Kidney epithelial cell (primary cell): ENCODE measurements around the gene MLYCD. TPM values are rescaled to one million over a fixed set of nuclear protein-coding genes. Genes with fewer than 3 reads are reported as not detected.

Source experiments
- DNase-seq: peaks from one replicate; pipeline ENCODE4 v3.0.0-alpha.2; 2010; ENCODE audit warnings: low read depth
- H3K27me3 ChIP-seq: 2 replicates; pipeline ENCODE4 v1.6.0; 2011; ENCODE audit warnings: low read length; ENCODE audit not compliant: control insufficient read depth, insufficient read depth
- H3K36me3 ChIP-seq: 2 replicates; pipeline ENCODE4 v1.5.1; 2011; ENCODE audit warnings: low read length; ENCODE audit not compliant: control insufficient read depth, insufficient read depth
- H3K4me3 ChIP-seq: 2 replicates; pipeline ENCODE4 v1.5.1; 2011; ENCODE audit warnings: low read depth, mild to moderate bottlenecking, control low read depth, low read length
- total RNA-seq: library from RNA; depleted of rRNA; stranded (reverse); fragments of >200 nt; gene quantifications from 2 replicates; pipeline ENCODE4 v1.2.3, GENCODE V29; 2015
- TF ChIP-seq, protein P1 (sequence below): IDR thresholded peaks from 2 replicates; pipeline ENCODE4 v1.5.1; 2011; ENCODE audit warnings: mild to moderate bottlenecking, moderate library complexity, low read length, control low read depth, inconsistent platforms; ENCODE audit not compliant: insufficient read depth, poor library complexity, severe bottlenecking

MLYCD gene
- total RNA-seq, 1 donor from 2014 or later, result 3.5 TPM

DNA sequence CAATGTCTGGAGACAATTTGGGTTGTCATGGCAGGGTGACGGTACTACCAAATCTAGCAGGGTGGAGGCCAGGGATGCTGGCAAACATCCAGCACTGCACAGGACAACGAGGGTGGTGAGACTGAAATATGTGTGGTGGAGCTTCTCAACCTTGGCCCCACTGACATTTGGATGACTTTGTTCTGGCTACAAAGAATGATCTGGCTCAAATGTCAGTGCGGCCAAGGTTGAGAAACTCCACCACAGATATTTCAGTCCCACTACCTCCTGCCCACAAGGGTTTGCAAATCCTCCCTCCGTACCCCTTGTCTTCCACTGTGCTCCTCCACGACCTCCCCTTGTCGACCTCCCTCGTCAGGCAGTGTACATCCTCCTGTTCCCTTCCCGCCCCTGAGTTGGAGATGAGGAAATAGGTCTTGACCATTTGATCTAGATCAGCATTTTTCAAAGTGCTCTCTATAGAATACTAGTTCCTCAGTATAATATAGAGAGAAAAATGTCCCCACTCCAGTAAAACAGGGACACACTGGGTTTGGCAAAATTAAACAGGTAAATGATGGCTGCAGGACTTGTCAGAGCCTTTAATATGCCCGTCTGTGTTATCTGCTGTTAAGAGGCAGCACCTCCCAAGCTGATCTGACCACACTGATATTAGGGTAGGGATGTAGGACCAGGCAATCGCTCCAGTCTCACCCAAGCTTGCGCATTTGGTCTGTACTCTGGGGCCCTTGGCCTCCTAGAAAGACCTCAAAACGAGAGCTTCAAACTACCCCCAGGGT lies 60.9 kb downstream of the MLYCD start:
- Histone ChIP-seq H3K4me3 (no peak overlapping the region), H3K36me3 (peaks cover 1% of the 10 kb centered on the region), H3K27me3 (no peaks in the 10 kb centered on the region)
- no peak for DNase-seq
- TF ChIP-seq, protein P1, sequence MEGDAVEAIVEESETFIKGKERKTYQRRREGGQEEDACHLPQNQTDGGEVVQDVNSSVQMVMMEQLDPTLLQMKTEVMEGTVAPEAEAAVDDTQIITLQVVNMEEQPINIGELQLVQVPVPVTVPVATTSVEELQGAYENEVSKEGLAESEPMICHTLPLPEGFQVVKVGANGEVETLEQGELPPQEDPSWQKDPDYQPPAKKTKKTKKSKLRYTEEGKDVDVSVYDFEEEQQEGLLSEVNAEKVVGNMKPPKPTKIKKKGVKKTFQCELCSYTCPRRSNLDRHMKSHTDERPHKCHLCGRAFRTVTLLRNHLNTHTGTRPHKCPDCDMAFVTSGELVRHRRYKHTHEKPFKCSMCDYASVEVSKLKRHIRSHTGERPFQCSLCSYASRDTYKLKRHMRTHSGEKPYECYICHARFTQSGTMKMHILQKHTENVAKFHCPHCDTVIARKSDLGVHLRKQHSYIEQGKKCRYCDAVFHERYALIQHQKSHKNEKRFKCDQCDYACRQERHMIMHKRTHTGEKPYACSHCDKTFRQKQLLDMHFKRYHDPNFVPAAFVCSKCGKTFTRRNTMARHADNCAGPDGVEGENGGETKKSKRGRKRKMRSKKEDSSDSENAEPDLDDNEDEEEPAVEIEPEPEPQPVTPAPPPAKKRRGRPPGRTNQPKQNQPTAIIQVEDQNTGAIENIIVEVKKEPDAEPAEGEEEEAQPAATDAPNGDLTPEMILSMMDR, result no peak

DNA sequence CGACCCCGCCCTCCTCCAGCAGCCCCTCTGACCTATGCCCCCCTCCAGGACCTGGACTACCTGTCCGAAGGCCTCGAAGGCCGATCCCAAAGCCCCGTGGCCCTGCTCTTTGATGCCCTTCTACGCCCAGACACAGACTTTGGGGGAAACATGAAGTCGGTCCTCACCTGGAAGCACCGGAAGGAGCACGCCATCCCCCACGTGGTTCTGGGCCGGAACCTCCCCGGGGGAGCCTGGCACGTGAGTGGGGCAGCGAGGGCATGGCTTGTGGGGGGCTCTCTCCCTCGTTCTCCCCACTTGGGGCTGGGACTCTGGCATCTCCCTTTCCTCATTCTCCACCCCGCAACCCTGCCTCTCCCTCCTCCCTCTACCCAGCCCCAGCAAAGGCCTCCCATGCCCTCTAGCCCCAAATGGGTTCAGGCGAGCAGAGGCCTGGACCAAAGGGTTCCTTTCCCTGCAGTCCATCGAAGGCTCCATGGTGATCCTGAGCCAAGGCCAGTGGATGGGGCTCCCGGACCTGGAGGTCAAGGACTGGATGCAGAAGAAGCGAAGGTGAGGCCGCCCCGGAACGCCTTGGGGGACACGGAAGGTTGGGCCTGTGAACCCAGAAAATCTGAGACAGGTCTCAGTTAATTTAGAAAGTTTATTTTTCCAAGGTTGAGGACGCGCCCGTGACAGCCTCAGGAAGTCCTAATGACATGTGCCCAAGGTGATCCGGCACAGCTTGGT lies 61.8 kb downstream of the MLYCD start:
- Histone ChIP-seq H3K27me3 (no peaks in the 10 kb centered on the region), H3K36me3 (peaks cover 1% of the 10 kb centered on the region), H3K4me3 (no peak overlapping the region)
- TF ChIP-seq, protein P1, result no peak
- DNase-seq, result no peak

DNA sequence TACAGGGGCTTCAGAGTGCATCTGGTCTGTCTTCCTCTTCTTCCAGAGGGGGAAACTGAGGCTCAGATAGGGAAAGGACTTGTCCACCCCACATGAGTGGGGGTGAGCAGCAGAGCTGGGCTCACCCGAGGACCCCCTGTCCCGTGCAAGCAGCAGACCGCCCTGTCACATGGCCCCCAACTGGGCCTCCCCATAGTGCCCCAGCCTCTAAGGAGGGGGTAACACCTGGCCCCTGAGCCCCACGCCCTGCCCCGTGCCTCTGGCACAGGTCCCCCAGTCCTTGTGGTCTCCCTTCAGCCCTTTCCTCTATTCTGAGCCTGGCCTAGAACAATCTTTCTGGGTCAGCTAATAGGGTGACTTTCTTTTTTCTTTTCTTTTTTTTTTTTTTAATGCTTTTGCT lies 62.7 kb downstream of the MLYCD start:
- Histone ChIP-seq H3K36me3 (no peaks in the 10 kb centered on the region), H3K4me3 (no peak overlapping the region), H3K27me3 (no peaks in the 10 kb centered on the region)
- no peak for DNase-seq
- TF ChIP-seq, protein P1, result no peak

DNA sequence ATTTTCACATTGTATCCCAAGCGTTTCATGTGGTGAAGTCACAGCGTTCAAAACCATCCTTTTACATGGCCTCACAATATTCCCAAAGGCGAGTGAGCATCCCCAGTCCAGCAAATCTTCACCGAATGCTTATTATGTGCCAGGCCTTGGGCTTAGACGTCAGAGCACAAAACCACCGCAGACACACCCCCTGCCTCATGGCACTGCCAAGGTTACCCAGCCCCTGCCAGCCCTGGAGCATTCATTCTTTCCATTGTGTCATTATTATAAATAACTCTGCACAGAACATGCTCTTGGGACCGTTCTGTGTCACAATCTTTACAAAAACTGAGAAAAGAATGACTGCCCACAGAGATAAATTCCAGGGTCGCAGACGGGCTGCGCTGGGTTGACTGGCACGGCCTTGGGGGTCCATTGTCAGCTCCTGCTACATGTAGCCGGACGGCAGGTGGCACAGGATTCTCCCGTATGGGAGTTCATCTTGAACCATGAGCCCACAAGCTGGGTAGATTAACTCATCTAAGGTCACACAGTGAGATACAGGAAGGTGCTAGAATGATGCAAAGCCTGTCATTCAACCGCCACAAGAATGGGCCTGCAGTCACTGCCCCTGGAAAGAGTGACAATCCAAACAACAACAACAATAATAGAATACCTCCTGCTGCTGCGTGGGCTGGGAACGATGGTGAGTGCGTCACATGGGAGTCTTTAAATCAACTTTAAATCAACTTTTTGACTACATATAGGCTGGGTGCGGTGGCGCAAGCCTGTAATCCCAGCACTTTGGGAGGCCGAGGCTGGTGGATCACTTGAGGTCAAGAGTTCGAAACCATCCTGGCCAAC lies 64.6 kb downstream of the MLYCD start:
- no peak for DNase-seq
- TF ChIP-seq, protein P1, result no peak
- no peaks in the 10 kb centered on the region for H3K36me3 ChIP-seq
- no peak overlapping the region for H3K4me3 ChIP-seq
- H3K27me3 ChIP-seq, result peaks cover 3% of the 10 kb centered on the region

DNA sequence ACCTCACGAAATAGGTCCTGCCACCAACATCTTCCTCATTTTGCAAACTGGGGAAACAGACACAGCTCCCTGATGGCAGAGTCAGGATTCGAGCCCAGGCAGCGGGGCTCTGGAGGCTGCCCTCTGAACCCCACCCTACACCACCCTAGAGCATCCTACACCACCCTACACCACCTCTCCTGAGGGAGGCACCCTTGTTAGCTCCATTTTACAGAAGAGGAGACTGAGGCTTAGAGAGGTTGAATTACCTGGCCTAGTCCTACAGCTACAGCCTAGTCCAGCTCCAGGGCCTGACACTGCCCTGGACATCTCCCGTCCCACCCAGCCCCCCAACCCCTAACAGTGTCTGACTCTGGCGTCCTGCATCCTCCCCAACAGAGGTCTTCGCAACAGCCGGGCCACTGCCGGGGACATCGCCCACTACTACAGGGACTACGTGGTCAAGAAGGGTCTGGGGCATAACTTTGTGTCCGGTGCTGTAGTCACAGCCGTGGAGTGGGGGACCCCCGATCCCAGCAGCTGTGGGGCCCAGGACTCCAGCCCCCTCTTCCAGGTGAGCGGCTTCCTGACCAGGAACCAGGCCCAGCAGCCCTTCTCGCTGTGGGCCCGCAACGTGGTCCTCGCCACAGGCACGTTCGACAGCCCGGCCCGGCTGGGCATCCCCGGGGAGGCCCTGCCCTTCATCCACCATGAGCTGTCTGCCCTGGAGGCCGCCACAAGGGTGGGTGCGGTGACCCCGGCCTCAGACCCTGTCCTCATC lies 65.9 kb downstream of the MLYCD start:
- peaks cover 14% of the 10 kb centered on the region for H3K27me3 ChIP-seq
- DNase-seq, result no peak
- TF ChIP-seq, protein P1, result no peak
- H3K4me3 ChIP-seq, result no peak overlapping the region
- H3K36me3 ChIP-seq, result no peaks in the 10 kb centered on the region
